Measurements from ENCODE around the gene ZDHHC11B. TPM values are rescaled to one million over a fixed set of nuclear protein-coding genes. Genes with fewer than 3 reads are reported as not detected.
"Not testable (repeated sequence)": the region's sequence is repeated elsewhere in the genome, so short reads cannot be mapped to it uniquely, and the experiment has no call there.

Gene ZDHHC11B
- total RNA-seq, 1 donor from 2014 or later = not detected

DNA sequence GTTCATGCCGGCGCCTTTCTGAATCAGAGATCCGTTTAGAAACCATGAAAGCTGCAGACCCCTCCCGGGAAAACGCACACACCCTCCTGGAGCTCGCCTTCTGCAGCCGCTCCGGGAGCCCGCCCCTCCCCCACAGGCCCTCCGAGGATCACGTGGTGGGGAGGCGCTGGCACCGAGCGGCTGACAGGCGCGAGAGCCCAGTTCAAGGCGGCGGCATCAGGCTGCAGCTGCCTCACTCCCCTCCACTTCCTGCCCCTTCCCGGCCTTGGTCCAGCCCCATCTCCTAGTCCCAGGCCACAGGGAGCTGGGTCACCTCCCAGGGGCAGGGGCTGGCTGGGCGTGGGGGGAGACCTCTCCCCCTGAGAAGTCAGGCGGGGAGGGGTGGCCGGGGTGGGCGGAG, 93.5 kb downstream of the ZDHHC11B start:
- not testable (repeated sequence) for DNase-seq (ENCODE audit: low read depth)

GRCh38 chr5:690293-690692, 94.2 kb downstream of the ZDHHC11B start:
- not testable (repeated sequence) for DNase-seq (ENCODE audit: low read depth)

GRCh38 chr5:688348-689010, 96.0 kb downstream of the ZDHHC11B start:
- DNase-seq (ENCODE audit: low read depth) = not testable (repeated sequence)

DNA sequence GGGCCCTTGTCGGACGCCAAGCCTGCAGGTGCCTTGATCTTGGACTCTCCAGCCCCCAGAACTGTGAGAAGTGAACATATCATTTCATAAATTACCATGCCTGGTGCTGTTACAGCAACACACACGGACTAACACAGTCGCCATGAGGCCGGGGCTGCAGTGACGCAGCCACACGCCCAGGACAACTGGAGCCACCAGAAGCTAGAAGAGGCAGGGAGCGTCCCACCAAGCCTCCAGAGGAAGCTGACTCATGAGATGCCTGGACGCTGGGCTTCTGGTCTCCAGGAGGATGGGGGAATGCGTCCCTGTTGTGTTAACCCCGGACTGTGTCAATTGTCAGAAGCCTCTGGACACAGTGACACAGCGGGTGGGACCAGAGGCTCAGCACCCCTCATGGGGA, 97.6 kb downstream of the ZDHHC11B start:
- DNase-seq (ENCODE audit: low read depth) = not testable (repeated sequence)

DNA sequence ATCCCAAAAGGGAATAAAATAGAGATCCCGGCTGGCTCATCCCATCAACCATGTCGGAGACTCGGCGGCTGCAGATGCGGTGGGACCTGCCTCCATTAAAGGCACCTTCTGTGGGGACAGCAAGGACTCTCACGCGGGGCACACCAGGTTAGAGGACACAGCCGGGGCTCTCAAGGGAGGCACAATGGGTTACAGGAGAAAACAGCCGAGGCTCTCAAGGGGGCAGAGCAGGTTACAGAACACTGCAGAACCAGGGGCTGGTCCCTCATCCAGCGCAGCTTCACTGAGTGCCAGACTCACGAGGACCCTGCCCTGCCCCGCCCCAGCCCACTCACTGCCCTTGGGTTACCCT, 98.4 kb downstream of the ZDHHC11B start:
- DNase-seq (ENCODE audit: low read depth) = not testable (repeated sequence)

DNA sequence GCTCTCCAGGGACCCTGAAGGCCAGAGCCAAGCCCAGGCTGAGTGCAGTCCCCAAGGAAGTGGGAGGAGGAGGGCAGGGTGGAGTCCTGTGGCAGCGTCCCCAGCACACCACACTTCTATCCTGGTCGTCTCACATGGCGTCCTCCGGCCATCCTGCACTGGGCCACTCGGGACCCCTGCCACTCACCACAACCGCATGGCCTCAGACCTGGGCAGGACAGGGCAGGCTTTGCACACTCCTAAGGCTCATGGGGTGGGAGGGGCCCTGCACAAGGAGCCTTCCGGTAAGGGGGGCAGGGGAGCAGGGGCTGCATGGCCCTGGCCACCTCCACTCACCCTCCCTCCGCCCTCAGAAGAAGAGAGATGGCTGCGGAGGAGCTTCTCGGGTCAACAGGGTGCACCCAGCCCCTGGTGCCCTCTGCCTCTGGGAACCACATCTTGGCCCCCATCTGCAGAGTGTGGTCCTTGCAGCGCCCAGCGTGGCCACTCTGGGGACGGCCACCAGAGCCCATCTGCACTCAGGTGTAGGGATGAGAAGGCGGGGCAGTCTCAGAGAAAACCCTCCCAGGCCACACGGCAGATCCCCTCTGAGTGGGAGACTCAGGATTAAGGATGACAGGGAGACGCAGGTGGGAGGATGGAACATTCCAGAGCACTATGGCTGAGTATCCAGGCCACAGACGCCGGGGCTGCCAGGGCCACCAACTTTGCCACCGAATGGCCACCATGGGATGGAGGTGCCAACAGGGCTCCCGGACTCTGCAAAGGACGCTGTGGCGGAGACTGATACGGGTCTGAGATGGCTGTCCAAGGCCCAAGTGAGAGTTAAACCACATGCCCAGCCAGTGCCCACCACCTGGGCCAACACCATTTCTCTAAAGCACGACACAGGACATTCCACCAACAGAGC, 99.0 kb downstream of the ZDHHC11B start:
- no peak for DNase-seq (ENCODE audit: low read depth)

GRCh38 chr5:684751-685216, 99.7 kb downstream of the ZDHHC11B start:
- DNase-seq (ENCODE audit: low read depth) = no peak

DNA sequence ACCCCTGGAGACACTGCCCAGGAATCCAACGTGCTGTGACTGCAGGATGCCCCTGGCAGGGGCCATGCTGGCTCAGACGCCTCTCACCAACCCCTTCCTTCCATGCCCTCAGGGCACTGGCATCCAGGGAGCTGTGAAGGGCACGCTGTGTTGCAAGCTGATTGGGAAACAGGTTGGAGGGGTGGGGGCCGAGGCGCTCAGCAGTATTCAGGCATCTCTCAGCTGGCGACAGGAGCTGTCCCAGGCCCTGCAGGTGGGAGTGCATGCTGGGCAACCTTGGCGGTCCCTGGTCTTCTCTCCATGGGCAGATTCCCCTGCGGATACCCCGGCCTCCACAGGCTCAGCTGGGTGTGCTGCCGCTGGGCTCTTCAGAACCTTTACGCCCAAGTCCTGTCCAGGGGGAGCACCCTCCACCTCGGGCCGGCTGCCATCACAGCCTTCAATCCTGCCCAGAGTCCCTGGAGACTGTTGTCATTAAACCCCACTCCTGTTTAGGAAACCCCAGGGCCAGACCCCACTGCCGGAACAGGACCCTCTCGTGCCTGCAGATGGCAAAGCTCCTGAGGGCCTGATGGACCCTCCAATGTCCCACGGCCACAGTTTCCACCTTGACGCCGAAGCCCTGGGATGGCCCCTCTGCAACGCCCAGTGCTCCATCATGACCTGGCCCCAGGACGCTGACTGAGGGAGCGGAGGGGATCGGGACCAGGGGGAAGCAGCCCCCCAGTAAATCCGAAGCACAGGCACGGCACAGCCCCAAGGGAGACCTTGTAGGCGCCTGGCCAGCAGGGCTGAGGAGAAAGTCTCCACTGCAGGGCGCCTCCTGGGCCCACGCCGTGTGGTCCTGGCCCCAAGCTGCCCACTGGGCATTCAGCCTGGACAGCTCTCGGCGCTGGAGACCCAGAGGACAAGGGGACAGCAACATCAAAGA, 100.7 kb downstream of the ZDHHC11B start:
- DNase-seq (ENCODE audit: low read depth) = no peak

DNA sequence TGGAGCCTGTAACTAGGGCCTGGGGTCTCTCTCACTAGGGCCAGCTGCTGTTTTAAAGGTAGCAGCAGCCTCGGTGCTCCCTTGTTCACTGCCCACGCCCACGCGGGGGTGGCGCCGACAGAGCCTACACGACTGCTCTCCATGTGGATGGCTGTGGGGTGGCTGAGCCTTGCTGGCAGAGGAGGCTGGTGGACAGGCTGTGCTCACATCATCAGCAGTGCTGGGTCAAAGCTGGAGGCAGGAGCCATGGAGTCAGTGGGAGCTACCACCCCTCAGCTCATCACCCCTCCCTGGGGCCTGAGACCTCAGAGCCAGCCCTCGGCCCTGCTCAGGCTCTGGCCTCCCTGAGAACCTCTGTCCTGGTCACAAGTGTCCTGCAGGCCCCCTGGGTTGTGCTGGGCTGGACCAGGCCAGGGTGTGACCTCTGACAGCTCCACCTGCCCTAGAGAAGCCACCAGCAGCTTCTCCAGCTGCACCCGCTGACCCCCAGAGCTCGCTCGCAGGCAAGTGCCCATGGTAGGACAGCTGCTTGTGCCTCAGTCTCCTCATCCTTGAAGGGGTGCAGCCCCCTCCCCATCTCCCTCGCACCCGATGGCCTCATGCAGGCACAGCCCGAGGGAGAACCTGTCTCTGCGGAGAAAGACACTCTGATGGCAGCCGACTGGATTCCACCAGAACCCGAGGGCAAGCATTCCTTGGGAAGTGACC, 101.7 kb downstream of the ZDHHC11B start:
- DNase-seq (ENCODE audit: low read depth) = not testable (repeated sequence)

DNA sequence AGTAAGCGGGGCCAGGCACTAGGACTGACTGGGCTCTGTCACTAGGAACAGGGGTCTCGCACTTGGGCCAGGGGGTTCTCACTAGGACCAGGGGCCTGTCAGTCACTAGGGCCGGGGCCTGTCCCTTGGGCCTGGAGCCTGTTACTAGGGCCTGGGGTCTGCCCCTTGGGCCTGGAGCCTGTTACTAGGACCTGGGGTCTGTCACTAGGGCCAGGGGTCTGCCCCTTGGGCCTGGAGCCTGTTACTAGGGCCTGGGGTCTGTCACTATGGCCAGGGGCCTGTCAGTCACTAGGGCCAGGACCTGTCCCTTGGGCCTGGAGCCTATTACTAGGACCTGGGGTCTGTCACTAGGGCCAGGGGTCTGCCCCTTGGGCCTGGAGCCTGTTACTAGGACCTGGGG, 102.3 kb downstream of the ZDHHC11B start:
- not testable (repeated sequence) for DNase-seq (ENCODE audit: low read depth)

DNA sequence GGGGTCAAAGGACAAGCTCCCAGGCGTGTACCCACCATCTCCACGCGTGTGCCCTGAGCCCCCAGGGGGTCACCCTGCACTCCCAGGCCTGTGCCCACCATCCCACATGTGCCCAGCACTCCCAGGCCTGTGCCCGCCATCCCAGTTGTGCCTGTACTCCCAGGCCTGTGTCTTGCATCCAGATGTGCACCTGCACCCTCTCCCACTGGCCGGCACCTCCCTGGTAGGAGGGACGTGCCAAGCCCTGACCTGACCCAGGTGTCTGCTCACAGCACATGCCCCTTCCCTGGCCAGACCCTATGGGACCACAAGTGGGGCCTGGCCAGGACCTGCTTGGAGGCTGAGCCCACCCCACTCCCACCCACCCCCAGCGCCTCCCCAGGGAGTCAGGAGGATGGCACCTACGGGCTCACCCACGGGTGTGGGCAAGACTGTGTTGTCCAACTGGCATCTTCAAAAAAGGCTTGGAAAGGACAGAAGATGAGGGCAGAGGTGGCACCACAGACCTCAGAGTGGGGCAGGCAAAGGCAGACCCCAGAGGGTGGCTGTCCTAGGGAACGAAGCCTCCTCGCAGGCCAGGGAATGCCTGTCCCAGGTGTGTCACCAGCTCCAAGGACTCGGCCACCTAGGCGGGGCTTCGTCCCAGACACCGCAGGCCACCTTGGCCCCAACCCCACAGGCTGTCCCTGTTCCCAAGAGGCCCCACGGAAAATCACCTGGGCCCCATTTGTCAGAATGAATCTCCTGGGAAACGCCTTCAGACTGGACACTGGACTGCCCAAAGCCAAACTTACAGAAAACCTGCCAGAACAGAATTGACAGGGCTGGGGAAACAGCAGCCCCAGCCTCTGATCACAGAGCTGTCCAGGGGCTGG, 103.0 kb downstream of the ZDHHC11B start:
- DNase-seq (ENCODE audit: low read depth) = not testable (repeated sequence)

DNA sequence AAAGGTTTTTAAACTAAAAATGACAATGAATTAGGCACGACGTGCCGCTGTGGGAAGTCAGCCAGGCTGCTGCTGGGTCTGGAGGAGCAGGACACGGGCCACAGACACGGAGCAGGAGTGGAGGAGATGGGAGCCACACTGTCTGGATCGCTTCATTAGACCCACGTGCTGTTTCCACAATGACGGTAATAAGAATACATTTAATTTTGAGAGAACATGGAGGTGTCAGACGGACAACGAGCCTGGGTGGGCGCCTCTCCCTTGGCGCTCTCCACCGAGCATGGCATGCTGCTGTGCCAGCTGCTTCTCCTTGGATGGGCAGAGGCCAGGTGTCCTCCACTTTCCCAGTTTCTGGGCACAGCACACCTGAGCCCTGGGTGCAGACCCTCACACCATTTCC, 103.7 kb downstream of the ZDHHC11B start:
- DNase-seq (ENCODE audit: low read depth) = not testable (repeated sequence)

- not testable (repeated sequence) for DNase-seq (ENCODE audit: low read depth)
These were observed 104.3 kb downstream of the ZDHHC11B start for GRCh38 chr5:680118-680795.

GRCh38 chr5:679166-679895, 105.2 kb downstream of the ZDHHC11B start:
- DNase-seq (ENCODE audit: low read depth) = not testable (repeated sequence)

- not testable (repeated sequence) for DNase-seq (ENCODE audit: low read depth)
These were observed 106.0 kb downstream of the ZDHHC11B start for GRCh38 chr5:678521-678920.

DNA sequence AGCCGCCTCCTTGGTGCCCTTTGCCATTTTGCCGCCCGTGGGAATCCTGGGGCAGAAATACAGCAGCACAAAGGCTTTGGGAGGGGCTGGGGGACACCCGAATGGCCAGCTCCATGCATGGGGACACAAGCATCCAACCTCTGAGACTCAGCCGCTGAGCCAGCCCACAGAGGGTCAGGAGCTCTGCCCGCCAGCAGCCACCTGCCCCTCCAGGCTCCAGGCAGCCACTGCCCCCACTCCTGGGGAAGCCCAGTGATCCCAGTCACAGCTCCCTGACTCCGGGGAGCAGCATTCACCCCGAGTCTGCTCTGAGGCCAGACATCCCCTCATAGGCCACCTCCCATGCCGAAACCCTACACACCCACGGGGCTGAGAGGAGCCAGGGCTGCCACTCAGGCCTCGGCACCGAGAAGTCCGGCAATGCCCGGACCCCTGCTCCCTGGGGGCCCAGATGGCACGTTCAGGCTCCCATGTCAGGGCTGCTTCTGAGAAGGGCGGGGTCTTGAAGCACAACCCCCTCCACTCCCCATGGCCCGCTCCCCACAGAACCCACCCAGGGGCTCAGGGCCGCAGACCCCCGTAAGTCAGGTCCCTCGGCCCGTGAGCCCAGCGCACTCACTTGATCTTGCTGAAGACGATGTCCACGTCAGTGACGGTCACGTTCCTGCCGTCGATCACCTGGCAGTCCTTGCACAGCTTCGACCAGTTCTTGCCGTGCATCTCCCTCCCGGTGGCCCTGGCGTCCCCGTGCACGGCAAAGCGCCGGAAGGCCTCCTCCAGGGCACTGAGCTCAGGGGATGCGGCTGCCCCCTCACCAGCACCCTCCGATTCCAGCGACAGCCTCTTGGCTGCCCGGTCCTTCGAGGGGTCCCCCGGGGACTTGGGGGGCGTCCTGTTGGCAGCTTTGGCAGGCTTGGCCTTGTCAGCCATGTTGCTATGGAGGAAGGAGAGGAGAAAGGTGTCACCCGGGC, 107.1 kb downstream of the ZDHHC11B start:
- DNase-seq (ENCODE audit: low read depth) = no peak

DNA sequence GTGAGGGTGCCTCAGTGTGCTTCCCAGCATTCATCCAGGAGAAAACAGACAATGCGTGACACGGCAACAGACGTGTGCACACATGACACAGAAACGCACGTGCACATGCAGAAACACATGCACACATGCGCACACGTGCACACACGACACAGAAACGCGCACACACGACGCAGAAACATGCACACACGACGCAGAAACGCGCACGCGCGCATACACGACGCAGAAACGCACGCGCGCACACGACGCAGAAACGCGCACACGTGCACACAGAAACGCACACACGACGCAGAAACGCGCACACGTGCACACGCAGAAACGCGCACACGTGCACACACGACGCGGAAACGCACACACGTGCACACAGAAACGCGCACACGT, 107.8 kb downstream of the ZDHHC11B start:
- no peak for DNase-seq (ENCODE audit: low read depth)
